GM23248 (cell line): ENCODE data around the gene PDZD11.

Experiments
- EZH2 ChIP-seq: fragments of 200-600 bp; sonication (generic); IDR thresholded peaks from 2 replicates; pipeline ENCODE4 v1.6.1; 2018; ENCODE audit warnings: antibody characterized with exemption, mild to moderate bottlenecking; ENCODE audit not compliant: insufficient read depth, poor library complexity, severe bottlenecking
- EZH2phosphoT487 ChIP-seq: fragments of 200-600 bp; sonication (generic); IDR thresholded peaks from 2 replicates; pipeline ENCODE4 v1.6.1; 2018; ENCODE audit warnings: antibody characterized with exemption, moderate library complexity, mild to moderate bottlenecking, low read depth; ENCODE audit not compliant: insufficient read depth

- TF ChIP-seq EZH2 (no peak), EZH2phosphoT487 (no peak)
These were observed 34.6 kb upstream of the PDZD11 start for GRCh38 chrX:70324326-70324725.
